Inflammatory macrophage treated with lipopolysaccharide for 1 hour (primary cell): Measurements from ENCODE around the gene UNC93A.
A peak's percentile ranks its signal among the peaks of the same experiment; 100 is the strongest.
"Not testable (repeated sequence)": the region's sequence is repeated elsewhere in the genome, so short reads cannot be mapped to it uniquely, and the experiment has no call there.

Source experiments
- DNase-seq, 2 donors: peaks; one replicate each; pipeline ENCODE4 v3.0.0-alpha.2; 2020 to 2022

UNC93A gene

DNA sequence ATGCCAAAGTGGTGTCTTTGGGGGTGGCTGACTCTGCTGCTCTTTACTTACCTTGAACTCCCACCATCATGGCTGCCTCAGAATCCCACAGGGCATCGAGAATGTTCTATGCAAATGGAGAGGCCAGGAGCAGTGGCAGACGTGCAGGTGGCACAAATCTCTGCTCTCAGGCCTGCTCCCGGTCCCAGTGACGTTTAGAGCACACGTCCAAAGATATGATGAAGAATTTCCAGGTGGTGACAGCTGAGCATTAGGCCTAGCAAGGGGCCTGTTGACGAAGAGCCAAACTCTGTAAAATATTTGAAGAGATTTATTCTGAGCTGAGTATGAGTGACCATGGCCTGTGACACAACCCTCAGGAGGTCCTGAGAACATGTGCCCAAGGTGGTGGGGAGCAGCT is 19.0 kb upstream of the UNC93A start:
- DNase-seq, result no peak

DNA sequence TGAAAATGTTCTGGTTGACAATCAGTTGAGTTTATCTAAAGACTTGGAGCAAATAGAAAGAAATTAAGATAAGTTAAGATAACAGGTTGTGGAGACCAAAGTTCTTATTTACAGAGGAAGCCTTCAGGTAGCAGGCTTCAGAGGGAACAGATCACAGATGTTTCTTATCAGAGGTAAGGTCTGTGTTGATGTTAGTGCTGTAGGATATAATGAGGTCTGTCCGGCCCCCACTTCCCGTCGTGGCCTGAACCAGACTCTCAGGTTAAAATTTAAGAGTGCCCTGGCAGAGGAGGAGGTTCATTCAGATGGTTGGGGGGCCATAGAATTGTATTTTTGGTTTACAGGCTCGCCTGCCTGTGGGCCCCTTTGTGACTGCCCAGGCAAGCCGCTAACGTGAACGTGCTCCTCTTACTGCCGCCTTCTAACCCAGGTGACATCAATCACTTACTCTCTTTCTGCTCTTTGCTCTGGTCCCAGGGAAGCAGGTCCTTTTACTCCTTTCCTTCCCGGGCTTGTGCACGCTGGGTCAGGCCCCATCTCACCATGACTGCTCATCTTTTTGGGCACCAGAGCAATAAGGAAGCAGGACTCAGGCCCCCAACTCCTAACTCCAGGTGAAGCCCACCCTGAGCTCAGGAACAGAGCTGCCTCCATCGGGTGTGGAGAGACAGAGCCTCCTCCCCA is 18.3 kb upstream of the UNC93A start:
- no peak for DNase-seq

- no peak for DNase-seq
Measured at GRCh38 chr6:167274270-167274669, 16.8 kb upstream of the UNC93A start.

DNA sequence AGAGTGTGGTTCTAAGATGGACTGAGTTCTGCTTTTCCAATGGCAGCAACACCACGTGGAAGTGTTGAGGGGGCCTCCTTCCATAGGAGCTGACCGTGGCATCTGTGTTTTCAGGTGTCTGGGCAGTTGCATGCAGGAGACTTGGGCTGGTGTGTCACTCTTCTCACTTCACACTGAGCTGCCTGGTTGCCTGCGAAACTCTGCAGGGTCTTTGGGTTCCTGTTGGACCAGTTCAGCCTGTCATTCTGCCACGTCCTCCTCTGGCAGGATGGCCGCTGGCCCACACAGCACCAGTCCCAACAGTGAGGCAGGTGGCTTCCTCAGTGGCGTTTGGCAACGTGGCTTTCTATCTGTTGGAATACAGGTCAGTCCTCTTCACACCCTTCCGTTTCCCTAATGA is 16.1 kb upstream of the UNC93A start:
- no peak for DNase-seq

DNA sequence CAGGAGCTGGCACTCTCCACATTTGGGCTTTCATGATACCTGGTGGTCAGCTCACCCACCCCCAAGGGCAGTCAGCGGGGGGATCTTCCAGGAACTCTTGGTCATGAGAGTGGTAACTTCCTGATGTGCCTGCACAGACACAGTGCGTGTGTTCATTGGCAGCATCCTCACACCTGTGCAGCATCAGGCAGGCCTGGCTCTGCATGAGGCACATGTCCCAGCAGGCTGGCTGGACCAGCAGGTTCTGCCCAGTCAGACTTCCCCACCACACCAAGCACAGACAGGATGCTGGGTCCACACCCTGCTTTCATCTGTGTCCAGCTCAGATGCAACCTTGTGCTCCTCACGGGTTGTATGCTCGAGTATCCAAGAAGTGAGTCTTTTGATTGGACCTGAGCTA is 15.7 kb upstream of the UNC93A start:
- no peak for DNase-seq

- no peak for DNase-seq
Measured at GRCh38 chr6:167276772-167277533, 14.2 kb upstream of the UNC93A start.

GRCh38 chr6:167278173-167278940 is 12.8 kb upstream of the UNC93A start:
- not testable (repeated sequence) for DNase-seq

- DNase-seq, result no peak
Measured at GRCh38 chr6:167279766-167280446, 11.2 kb upstream of the UNC93A start.

DNA sequence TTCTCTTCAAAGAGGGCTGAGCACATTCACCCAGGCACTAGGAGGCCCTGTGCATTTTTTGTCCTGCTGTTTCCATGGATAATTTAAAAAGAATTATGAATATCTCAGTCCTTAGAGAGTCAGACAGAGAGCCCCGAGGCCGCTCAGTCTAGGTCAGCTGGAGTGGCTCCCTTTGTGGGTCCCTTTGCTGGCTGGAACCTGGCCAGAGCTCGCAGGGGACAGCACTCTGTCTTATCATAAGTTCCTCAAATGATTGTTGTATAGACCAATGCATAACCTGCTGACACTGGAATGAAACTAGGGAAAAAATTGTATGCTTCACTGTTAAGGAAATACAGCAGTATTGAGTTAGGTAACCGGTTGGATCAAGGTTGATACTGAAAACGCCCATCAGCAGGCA is 10.6 kb upstream of the UNC93A start:
- not testable (repeated sequence) for DNase-seq

GRCh38 chr6:167282165-167282564 is 8.9 kb upstream of the UNC93A start:
- DNase-seq, result no peak

DNA sequence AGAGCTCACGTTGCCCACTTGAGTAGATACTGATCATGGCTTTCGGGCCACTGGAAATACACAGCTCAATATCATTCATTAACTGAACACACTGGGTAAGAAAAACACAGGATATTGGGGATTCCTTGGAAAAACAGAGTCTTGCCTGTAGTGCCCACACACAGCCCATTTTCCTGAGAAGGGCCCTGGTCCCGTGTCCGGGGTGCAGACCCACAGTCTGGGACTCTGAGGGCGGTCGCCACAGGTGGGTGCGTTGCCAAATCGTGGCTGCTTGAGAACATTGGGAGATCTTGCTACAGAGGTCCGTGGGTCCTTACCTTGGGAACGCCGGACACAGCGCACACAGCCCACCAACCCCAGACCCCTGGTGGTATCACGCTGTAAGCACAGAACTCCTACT is 6.5 kb upstream of the UNC93A start:
- not testable (repeated sequence) for DNase-seq

GRCh38 chr6:167285077-167285770 is 5.9 kb upstream of the UNC93A start:
- DNase-seq, result no peak

GRCh38 chr6:167287513-167288048 is 3.5 kb upstream of the UNC93A start:
- DNase-seq, result no peak

DNA sequence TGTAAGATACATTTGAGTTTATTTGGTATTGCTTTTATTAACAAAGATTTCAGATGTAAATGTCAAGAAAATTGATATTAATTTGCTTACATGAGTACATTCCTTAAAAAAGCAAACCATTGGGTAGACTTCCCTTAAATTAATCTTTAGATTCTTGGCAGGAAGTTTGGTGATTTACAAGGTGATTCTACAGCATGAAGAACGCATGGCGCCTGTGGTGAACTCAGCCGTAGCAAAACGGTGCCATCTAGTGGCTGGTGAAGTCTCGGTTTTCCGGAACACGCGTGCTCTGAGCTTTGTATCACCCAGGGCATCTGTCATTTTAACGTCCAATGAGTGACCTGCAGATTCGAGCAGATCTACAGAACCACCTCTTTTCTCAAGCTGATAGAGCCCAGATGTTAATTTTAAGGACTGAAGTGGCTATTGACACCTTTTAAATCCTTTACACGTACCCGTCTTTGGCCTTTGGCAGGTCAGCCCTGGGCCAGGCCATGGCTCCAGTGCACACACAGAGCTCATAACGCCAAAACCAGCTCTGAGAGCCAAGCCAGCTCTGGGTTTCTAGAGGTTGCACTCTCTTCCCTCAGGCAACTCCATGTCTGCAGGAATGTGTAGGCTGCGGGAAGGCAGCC is 2.4 kb upstream of the UNC93A start:
- DNase-seq, result peak in 1 of 2 donors; percentile 10

DNA sequence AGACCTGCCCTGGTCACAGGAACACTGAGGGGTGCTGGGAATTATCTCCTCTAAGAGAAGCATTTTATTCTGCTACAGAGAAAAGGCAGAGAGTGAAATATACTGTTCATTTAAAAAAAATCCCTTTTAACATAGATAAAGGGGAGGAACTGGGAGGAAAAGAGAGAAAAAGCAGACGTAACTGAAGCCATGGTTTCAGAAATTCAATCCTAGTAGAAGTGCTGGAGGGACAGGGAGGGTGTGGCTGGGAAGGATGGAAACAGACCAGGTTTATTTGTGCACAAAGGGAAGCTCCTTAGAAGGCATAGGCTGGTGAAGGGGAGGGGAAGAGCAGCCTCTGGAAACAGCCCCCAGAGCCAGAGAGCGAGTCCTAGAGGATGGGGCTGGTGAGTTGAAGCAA is 1.8 kb upstream of the UNC93A start:
- DNase-seq, result not testable (repeated sequence)

DNA sequence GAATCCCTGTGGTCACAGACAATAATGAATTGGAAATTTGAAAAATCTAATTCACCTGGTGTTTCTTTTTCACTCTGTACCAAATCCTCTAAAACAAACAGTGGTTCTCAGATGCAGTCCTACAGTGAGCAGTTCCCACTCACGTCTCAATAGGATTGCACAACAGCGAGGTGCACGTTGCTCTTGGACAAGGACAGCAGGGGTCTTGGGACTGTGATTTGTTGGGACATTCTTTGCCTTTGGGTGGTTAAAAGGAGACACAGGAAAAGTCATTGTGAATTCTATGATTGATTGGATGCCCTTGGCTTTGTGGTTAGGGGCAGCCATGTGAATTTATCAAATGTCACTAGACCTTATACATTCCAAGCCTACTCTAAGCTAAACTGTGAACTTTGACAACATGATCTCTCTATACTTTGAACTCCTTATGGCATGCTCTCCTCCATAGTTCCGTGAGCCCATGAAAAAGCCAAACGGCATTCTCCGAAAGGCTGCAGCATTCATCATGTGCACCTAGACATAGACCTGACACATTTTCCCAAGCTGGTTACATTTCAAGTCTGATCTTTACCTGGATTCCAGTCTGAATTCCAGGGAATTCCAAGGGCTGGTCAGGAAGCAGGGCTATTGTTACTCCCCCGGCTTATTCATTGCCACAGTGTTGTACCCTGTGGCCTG is 647 bp downstream of the UNC93A start:
- DNase-seq, result no peak

- no peak for DNase-seq
Measured at GRCh38 chr6:167292301-167293087, 1.4 kb downstream of the UNC93A start.

DNA sequence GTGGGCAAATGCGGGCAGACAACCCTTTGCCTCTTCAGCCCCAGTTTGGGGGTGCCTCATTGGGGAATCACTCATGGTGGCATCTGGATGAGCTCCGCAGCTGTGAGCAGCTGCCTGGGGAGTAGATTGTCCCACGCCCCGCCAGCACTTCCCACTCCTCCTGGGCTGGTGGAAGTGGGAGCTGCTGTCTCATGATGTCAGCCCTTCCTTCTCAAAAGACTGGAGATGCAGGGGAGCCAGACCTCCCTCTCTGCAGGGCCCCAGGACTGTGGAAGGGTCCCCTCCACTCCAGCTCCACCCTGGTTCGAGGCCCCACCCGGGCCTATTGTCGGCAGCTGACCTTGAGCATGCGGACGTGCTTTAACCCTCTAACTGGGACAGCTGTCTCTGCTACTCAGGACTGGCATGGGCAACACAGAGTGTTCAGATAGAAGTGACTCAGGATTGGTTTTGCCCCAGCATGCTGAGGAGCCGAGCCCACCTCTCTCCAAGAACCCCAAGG is 2.0 kb downstream of the UNC93A start:
- DNase-seq, result no peak

DNA sequence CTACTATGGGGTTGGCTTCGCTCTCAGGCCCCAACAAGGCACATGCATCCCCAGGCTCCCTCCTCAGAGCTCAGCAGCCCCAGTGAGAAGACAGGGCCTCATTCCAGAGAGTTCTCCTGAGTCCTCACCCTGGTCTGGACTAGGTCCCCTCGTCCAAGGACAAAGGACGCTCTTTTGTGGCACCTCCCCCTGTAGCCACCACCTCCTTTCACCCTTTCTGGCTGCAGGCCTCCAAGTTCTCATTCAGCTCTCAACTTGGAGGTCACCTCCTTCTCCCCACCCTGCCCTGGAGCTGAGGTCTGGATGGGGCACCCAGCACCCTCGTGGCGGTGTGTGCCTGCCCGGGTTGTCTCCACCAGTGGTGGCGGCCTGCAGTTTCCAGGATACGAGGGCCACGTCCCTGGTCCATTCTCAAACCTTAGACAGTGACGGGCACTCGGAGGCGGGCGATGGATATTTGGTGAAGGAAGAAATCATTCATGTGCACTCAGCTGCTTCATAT is 2.5 kb downstream of the UNC93A start:
- no peak for DNase-seq

DNA sequence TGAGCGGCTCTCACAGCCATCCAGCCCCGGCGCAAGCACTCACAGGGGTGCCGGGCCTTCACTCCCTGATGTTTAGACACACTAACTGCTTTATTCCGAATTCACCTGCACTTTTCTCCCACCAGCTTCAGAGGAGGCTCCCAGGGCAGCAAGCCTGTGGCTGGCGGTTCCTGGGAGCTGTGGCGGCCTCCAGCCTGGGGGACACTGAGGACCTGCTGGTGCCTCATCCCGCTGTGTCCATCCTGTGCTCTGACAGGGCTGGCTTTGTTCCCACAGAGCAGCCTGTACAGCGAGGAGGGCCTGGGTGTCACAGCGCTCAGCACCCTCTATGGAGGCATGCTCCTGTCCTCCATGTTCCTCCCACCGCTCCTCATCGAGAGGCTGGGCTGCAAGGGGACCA is 3.1 kb downstream of the UNC93A start:
- no peak for DNase-seq
